DND-41 (cell line): ENCODE results near the gene TMA7B.

Experiments
- ATAC-seq: fragments of 200-7000 bp; cut with Tn5 transposase; 3 replicates; pipeline ENCODE4 v1.9.1; 2021; ENCODE audit warnings: low read depth; ENCODE audit not compliant: insufficient read depth
- DNase-seq: peaks from one replicate; pipeline ENCODE4 v3.0.0-alpha.2; 2020
- H2AFZ ChIP-seq: 2 replicates; pipeline ENCODE4 v1.6.0; 2012; ENCODE audit warnings: low read depth, low read length
- H3K27ac ChIP-seq: 2 replicates; pipeline ENCODE4 v1.5.1; 2012; ENCODE audit warnings: low read length, inconsistent platforms
- H3K27me3 ChIP-seq: fragments of 200-600 bp; sonication (generic); 2 replicates; pipeline ENCODE4 v1.6.0; 2012; ENCODE audit warnings: low read length, mild to moderate bottlenecking, inconsistent platforms; ENCODE audit not compliant: insufficient read depth, poor library complexity
- H3K36me3 ChIP-seq: 2 replicates; pipeline ENCODE4 v1.5.1; 2012; ENCODE audit warnings: low read length, inconsistent platforms; ENCODE audit not compliant: insufficient read depth
- H3K4me1 ChIP-seq: 2 replicates; pipeline ENCODE4 v1.5.1; 2012; ENCODE audit warnings: mild to moderate bottlenecking, low read length; ENCODE audit not compliant: insufficient read depth
- H3K4me2 ChIP-seq: 2 replicates; pipeline ENCODE4 v1.6.0; 2012; ENCODE audit warnings: mild to moderate bottlenecking, moderate library complexity, low read length, inconsistent platforms; ENCODE audit not compliant: insufficient read depth
- H3K4me3 ChIP-seq, 2 experiments: fragments of 200-600 bp in 1 of 2; shearing (Covaris generic) in 1 of 2; 2 replicates each; pipeline ENCODE4 v1.5.1; 2012 to 2016; ENCODE audit warnings: inconsistent platforms in 2 of 2, low read length in 2 of 2, mild to moderate bottlenecking in 2 of 2, low read depth in 1 of 2, moderate library complexity in 1 of 2
- H3K79me2 ChIP-seq: 2 replicates; pipeline ENCODE4 v1.6.0; 2012; ENCODE audit warnings: low read length, inconsistent platforms; ENCODE audit not compliant: insufficient read depth
- H3K9ac ChIP-seq: 2 replicates; pipeline ENCODE4 v1.6.0; 2012; ENCODE audit warnings: low read depth, mild to moderate bottlenecking, inconsistent platforms, low read length, moderate library complexity
- H3K9me3 ChIP-seq: 2 replicates; pipeline ENCODE4 v1.5.1; 2012; ENCODE audit warnings: low read length, moderate library complexity, mild to moderate bottlenecking, inconsistent platforms; ENCODE audit not compliant: insufficient read depth, severe bottlenecking
- H4K20me1 ChIP-seq: 2 replicates; pipeline ENCODE4 v1.6.0; 2012; ENCODE audit warnings: low read length; ENCODE audit not compliant: insufficient read depth
- EZH2 ChIP-seq: IDR thresholded peaks from 3 replicates; pipeline ENCODE4 v1.6.1; 2012; ENCODE audit warnings: borderline replicate concordance, low read depth, mild to moderate bottlenecking, moderate library complexity, low read length, inconsistent platforms; ENCODE audit not compliant: severe bottlenecking
- TF ChIP-seq, protein P1 (sequence below): IDR thresholded peaks from 2 replicates; pipeline ENCODE4 v1.5.1; 2012; ENCODE audit warnings: borderline replicate concordance, low read length, moderate library complexity, mild to moderate bottlenecking; ENCODE audit not compliant: poor library complexity, severe bottlenecking; ENCODE audit errors: extremely low read depth

Gene TMA7B

DNA sequence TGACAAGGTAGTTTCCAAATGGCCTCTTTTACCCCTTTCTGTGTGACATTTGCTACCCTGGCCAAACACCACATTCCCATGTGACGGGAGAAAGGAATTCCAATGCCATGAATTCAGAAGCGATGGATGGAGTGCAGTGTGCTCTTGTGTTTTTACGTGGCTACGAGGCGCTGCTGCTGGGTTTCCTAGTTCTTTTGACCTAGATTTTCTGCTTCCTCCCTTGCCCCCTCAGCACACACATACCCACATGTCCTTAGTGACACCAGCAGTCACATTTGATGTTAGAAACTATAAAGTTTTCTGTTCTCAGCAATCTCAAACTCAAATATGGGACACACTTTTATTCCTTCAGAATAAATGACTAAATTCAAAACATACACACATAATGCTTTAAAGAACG, 7.8 kb upstream of the TMA7B start:
- Histone ChIP-seq H2AFZ (no peak overlapping the region), H3K79me2 (peaks cover 53% of the 10 kb centered on the region), H3K27me3 (no peaks in the 10 kb centered on the region), H3K27ac (peak overlapping the region; percentile 83), H3K9me3 (no peaks in the 10 kb centered on the region), H3K4me2 (peak overlapping the region; percentile 44), H3K4me3 (peak overlapping the region in 1 of 2 experiments; percentile 15; a peak in 1 of 4 replicates), H3K9ac (peak overlapping the region; percentile 49), H3K4me1 (peaks cover 83% of the 10 kb centered on the region), H4K20me1 (no peaks in the 10 kb centered on the region), H3K36me3 (peaks cover 62% of the 10 kb centered on the region)
- TF ChIP-seq, protein P1, sequence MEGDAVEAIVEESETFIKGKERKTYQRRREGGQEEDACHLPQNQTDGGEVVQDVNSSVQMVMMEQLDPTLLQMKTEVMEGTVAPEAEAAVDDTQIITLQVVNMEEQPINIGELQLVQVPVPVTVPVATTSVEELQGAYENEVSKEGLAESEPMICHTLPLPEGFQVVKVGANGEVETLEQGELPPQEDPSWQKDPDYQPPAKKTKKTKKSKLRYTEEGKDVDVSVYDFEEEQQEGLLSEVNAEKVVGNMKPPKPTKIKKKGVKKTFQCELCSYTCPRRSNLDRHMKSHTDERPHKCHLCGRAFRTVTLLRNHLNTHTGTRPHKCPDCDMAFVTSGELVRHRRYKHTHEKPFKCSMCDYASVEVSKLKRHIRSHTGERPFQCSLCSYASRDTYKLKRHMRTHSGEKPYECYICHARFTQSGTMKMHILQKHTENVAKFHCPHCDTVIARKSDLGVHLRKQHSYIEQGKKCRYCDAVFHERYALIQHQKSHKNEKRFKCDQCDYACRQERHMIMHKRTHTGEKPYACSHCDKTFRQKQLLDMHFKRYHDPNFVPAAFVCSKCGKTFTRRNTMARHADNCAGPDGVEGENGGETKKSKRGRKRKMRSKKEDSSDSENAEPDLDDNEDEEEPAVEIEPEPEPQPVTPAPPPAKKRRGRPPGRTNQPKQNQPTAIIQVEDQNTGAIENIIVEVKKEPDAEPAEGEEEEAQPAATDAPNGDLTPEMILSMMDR: no peak
- no peak for TF ChIP-seq EZH2
- peak; percentile 49 for DNase-seq
- 0 out of 3 replicates have a peak, but pooled peaks have one; percentile 20 for ATAC-seq

- Histone ChIP-seq H3K9me3 (no peaks in the 10 kb centered on the region), H3K4me1 (peaks cover 81% of the 10 kb centered on the region), H3K79me2 (peaks cover 45% of the 10 kb centered on the region), H2AFZ (no peak overlapping the region), H3K27ac (peak overlapping the region; percentile 83), H3K9ac (peak overlapping the region; percentile 15; the same call in 1 of the 2 replicates), H4K20me1 (no peaks in the 10 kb centered on the region), H3K4me2 (no peak overlapping the region), H3K4me3 (no peak overlapping the region), H3K27me3 (no peaks in the 10 kb centered on the region), H3K36me3 (peaks cover 60% of the 10 kb centered on the region)
- TF ChIP-seq, protein P1: no peak
- DNase-seq: no peak
- no peak for ATAC-seq
Observed at GRCh38 chr22:39953101-39953500, 7.1 kb upstream of the TMA7B start.

DNA sequence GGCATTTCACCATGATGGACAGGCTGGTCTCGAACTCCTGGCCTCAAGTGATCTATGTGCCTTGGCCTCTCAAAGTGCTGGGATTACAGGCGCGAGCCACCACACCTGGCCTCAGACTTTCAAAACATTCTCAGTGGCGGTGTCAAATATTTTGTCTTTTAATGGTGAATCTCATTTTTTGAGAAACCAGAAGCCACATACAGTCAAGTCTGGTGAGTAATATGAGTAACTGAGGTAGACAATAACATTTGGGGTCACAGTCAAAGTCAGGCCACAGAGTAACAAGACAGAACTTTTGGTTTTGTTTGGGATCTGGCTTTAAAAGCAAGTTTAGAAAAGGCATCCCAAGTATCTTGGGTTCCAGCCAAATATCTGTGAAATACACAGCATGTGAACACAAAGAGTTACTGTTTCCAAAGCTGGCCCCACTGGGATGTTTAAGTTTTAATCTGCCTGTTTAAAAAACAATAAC, 5.6 kb upstream of the TMA7B start:
- ATAC-seq: no peak
- Histone ChIP-seq H4K20me1 (no peaks in the 10 kb centered on the region), H3K79me2 (peaks cover 31% of the 10 kb centered on the region), H3K36me3 (peaks cover 66% of the 10 kb centered on the region), H3K27ac (peak overlapping the region; percentile 4), H3K4me2 (no peak overlapping the region), H3K4me1 (peaks cover 67% of the 10 kb centered on the region), H3K9ac (no peak overlapping the region), H3K4me3 (no peak overlapping the region), H3K9me3 (no peaks in the 10 kb centered on the region), H3K27me3 (no peaks in the 10 kb centered on the region), H2AFZ (no peak overlapping the region)
- DNase-seq: no peak
- TF ChIP-seq, protein P1: no peak
- no peak for TF ChIP-seq EZH2

DNA sequence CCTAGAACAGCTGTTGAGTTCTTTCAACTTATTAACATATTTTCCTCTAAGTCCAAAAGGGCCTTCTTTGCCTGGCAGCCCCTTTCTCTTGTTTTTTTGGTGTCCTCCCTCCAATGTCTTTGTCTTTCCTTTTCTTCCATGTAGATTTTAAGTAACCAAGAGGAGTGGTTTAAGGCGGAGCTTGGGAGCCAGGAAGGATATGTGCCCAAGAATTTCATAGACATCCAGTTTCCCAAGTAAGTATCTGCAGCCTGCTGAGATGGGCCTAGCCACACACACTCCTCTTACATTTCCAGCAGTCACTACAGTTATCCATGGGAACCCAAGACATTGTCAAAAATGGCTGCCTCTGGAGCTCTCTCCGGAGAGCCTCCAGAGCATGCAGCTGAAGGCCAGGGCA, 4.5 kb upstream of the TMA7B start:
- TF ChIP-seq, protein P1: no peak
- TF ChIP-seq EZH2: no peak
- Histone ChIP-seq H3K27ac (peak overlapping the region; percentile 51), H3K4me3 (no peak overlapping the region), H3K36me3 (peaks cover 69% of the 10 kb centered on the region), H3K9ac (no peak overlapping the region; the same call in 1 of the 2 replicates), H3K27me3 (no peaks in the 10 kb centered on the region), H3K9me3 (no peaks in the 10 kb centered on the region), H3K4me1 (peaks cover 56% of the 10 kb centered on the region), H2AFZ (no peak overlapping the region), H4K20me1 (no peaks in the 10 kb centered on the region), H3K4me2 (no peak overlapping the region), H3K79me2 (peaks cover 21% of the 10 kb centered on the region)
- DNase-seq (no peak), ATAC-seq (no peak)
